H54 (cell line): Measurements from ENCODE around the gene TEX44.
A peak's percentile ranks its signal among the peaks of the same experiment; 100 is the strongest.

Source experiments
- DNase-seq: peaks from one replicate; pipeline ENCODE4 v3.0.0; 2011; ENCODE audit warnings: low spot score, mixed read lengths; ENCODE audit not compliant: insufficient read length
- FAIRE-seq: peaks from 3 replicates; lab custom pipeline; 2011; peaks lifted over from hg19 to GRCh38; lab: Jason Lieb, UNC
- POLR2A ChIP-seq: IDR thresholded peaks from 2 replicates; pipeline ENCODE4 v1.6.1; 2011; ENCODE audit warnings: low read depth, mild to moderate bottlenecking, low read length

The TEX44 gene

DNA sequence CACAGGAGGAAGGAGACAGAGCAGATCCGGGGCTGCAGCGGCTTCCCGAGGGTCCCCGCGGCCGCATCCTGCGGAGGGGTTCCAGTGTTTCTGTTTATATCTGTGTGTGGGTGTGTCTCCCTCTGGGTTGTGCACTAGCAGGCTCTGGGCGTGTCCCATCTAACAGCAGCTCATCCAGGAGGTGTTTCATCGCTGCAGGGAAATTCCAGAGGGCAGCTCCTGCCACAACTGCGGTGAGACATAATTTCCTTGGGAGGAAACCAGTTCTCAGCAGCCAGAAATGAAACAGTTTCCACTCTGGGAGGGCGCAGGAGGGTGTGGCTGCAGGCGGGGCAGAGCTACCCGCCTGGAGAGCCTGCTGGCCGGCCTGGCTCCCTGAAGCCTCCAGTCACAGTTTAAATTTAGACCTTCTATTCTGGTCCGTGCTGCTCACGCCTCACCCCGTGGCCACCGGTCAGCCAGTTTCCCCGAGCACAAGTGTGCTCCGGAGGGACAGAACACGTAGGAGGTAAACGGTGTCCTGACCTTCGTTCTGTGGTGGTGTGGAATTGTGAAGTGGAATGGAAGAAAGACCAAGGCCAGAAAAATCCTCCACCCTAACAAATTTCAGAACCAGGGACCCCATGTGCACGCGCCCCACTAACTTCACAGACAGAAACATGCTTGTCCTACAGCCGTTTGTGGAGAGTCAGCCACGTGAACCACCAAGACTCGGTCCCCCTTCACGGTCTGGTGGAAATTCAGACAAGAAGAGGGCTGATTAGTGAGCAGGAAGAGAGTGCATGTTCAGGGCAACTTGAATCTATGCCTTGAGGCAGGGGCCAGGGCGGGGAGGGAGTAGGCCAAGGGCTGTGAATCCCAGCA, 50.2 kb downstream of the TEX44 start:
- 0 out of 2 replicates have a peak, but pooled peaks have one; percentile 9 for TF ChIP-seq POLR2A
- FAIRE-seq (peak; percentile 69), DNase-seq (peak; percentile 96)

DNA sequence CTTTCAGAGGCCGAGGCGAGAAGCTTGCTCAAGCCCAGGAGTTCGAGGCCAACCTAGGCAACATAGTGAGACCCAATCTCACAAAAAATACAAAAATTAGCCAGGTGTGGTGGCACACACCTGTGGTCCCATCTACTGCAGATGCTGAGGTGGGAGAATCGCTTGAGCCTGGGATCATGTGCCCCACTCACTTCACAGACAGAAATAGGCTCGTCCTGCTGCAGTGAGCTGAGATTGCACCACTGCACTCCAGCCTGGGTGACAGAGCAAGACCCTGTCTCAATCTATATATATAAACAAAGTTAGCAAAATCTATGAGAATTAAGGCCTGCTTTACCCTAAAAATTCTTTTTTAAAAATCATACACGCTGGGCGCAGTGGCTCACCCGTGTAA, 50.8 kb downstream of the TEX44 start:
- FAIRE-seq: no peak
- no peak for TF ChIP-seq POLR2A
- DNase-seq: no peak
